Vagina (tissue), 2 donors: Measurements from ENCODE around the gene NLRC4. TPM values are rescaled to one million over a fixed set of nuclear protein-coding genes. Genes with fewer than 3 reads are reported as not detected.

Experiments
- DNase-seq, 2 donors: peaks; one replicate each; pipeline ENCODE4 v3.0.0-alpha.2; 2017; ENCODE audit errors: extremely low spot score in 2 of 2
- H3K27ac ChIP-seq: fragments of 200-600 bp; sonication (generic); one replicate; pipeline ENCODE4 v1.5.1; 2019
- H3K27me3 ChIP-seq: fragments of 200-600 bp; sonication (generic); one replicate; pipeline ENCODE4 v1.5.1; 2019
- H3K36me3 ChIP-seq, 2 donors: fragments of 200-600 bp; sonication (generic); one replicate each; pipeline ENCODE4 v1.5.1; 2017 to 2019
- H3K4me1 ChIP-seq: fragments of 200-600 bp; sonication (generic); one replicate; pipeline ENCODE4 v1.5.1; 2019
- H3K4me3 ChIP-seq, 2 donors: fragments of 200-600 bp; sonication (generic); 1 replicate in 1 of 2; 2 replicates in 1 of 2; pipeline ENCODE4 v1.5.1; 2016 to 2019
- H3K9me3 ChIP-seq: fragments of 200-600 bp; sonication (generic); one replicate; pipeline ENCODE4 v1.5.1; 2019
- POLR2A ChIP-seq, 2 donors: fragments of 450-650 bp; IDR thresholded peaks; one replicate each; pipeline ENCODE4 v1.6.1; 2017; ENCODE audit warnings: antibody characterized with exemption in 2 of 2, mild to moderate bottlenecking in 2 of 2, moderate library complexity in 2 of 2
- POLR2AphosphoS5 ChIP-seq, 2 donors: sonication (generic); formaldehyde crosslinking; IDR thresholded peaks; one replicate each; pipeline ENCODE4 v1.9.0; 2017; ENCODE audit warnings: antibody characterized with exemption in 2 of 2, mild to moderate bottlenecking in 2 of 2, low read depth in 1 of 2; ENCODE audit not compliant: insufficient read depth in 1 of 2
- intact Hi-C: fragments of 100-400 bp; cut with DNase I; formaldehyde crosslinking; loops from one replicate; pipeline ENCODE4 v1.15.1; 2023
- total RNA-seq: library from RNA; depleted of rRNA; stranded (reverse); fragments of >200 nt; gene quantifications from one replicate; pipeline ENCODE4 v1.2.3, GENCODE V29; 2016
- TF ChIP-seq, protein P1 (sequence below), 3 experiments: fragments of 450-650 bp in 2 of 3; fragments of 200-600 bp in 1 of 3; sonication (generic) in 1 of 3; IDR thresholded peaks; one replicate each; pipeline ENCODE4 v1.5.1; 2017 to 2019; ENCODE audit warnings: antibody characterized with exemption in 3 of 3, mild to moderate bottlenecking in 2 of 3, moderate library complexity in 2 of 3

Gene NLRC4
- total RNA-seq, 1 donor from 2014 or later = 0.74 TPM

GRCh38 chr2:32229635-32230034, 35.1 kb downstream of the NLRC4 start:
- Histone ChIP-seq H3K9me3 (no peaks in the 10 kb centered on the region), H3K36me3 (peaks cover 0 to 5% of the 10 kb centered on the region in 2 donors), H3K27ac (no peak overlapping the region), H3K4me1 (no peaks in the 10 kb centered on the region), H3K27me3 (no peaks in the 10 kb centered on the region), H3K4me3 (no peak overlapping the region)
- intact Hi-C loops = loop anchor here (10.0 kb wide), 1 partner anchor 465 kb away; no protein-coding TSS in a partner anchor
- TF ChIP-seq POLR2A (IDR thresholded peaks at IDR 0.05) = no peak
- TF ChIP-seq, protein P1, sequence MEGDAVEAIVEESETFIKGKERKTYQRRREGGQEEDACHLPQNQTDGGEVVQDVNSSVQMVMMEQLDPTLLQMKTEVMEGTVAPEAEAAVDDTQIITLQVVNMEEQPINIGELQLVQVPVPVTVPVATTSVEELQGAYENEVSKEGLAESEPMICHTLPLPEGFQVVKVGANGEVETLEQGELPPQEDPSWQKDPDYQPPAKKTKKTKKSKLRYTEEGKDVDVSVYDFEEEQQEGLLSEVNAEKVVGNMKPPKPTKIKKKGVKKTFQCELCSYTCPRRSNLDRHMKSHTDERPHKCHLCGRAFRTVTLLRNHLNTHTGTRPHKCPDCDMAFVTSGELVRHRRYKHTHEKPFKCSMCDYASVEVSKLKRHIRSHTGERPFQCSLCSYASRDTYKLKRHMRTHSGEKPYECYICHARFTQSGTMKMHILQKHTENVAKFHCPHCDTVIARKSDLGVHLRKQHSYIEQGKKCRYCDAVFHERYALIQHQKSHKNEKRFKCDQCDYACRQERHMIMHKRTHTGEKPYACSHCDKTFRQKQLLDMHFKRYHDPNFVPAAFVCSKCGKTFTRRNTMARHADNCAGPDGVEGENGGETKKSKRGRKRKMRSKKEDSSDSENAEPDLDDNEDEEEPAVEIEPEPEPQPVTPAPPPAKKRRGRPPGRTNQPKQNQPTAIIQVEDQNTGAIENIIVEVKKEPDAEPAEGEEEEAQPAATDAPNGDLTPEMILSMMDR (IDR thresholded peaks at IDR 0.05) = no peak
- TF ChIP-seq POLR2AphosphoS5 (IDR thresholded peaks at IDR 0.05; ENCODE audit: insufficient read depth in 1 of 2, low read depth in 1 of 2) = no peak
- DNase-seq = no peak

DNA sequence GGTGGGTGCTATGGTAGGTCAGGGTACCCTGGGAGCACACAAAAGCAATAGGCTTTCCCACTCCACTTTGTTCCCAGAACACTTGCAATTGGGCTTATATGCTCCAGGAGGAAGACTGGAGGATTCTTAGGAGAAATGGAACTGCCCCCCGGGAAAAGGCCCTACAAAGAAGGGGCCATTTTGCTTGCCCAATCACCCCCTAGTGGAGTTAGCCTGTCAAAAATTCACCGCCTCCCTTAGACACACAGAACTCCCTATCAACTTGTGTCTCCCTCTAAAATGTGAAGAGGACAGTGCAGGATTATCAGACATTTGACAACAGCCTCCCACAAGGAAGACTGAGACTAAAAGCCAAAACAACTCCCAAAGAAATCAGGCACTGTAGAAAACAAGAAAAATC, 36.5 kb downstream of the NLRC4 start:
- DNase-seq = no peak
- intact Hi-C loops = no loop called here
- H3K36me3 ChIP-seq = peaks cover 0 to 13% of the 10 kb centered on the region in 2 donors
- TF ChIP-seq POLR2A (IDR thresholded peaks at IDR 0.05) = no peak
- TF ChIP-seq, protein P1 (IDR thresholded peaks at IDR 0.05) = no peak
- TF ChIP-seq POLR2AphosphoS5 (IDR thresholded peaks at IDR 0.05; ENCODE audit: insufficient read depth in 1 of 2, low read depth in 1 of 2) = no peak
- no peaks in the 10 kb centered on the region for H3K4me1 ChIP-seq
- no peak overlapping the region for H3K27ac ChIP-seq
- H3K4me3 ChIP-seq = no peak overlapping the region
- no peaks in the 10 kb centered on the region for H3K27me3 ChIP-seq
- H3K9me3 ChIP-seq = no peaks in the 10 kb centered on the region

DNA sequence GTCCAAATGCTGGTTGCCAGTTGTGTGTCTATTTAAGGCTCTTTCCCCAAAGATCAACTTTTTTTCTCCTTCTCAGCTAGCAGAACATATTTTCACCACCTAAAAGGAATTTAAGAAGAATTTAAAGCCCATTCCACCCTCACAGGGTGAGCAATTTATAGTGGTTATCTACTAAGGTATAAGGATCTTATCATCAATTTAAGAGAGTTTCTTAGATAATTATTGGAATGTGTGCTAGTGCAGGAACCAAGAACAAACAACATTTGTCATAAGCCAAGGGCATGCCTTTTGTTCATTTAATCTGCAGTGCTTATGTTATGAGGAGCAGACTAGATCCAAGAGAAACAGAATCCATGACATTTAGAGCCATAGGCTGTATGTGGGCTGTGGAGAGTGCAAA, 37.2 kb downstream of the NLRC4 start:
- intact Hi-C loops = no loop called here
- Histone ChIP-seq H3K27me3 (no peaks in the 10 kb centered on the region), H3K36me3 (peaks cover 0 to 20% of the 10 kb centered on the region in 2 donors), H3K4me1 (no peaks in the 10 kb centered on the region), H3K9me3 (no peaks in the 10 kb centered on the region), H3K4me3 (no peak overlapping the region), H3K27ac (no peak overlapping the region)
- TF ChIP-seq POLR2AphosphoS5 (IDR thresholded peaks at IDR 0.05; ENCODE audit: insufficient read depth in 1 of 2, low read depth in 1 of 2) (no peak), POLR2A (IDR thresholded peaks at IDR 0.05) (no peak)
- TF ChIP-seq, protein P1 (IDR thresholded peaks at IDR 0.05) = no peak
- no peak for DNase-seq

- DNase-seq = no peak
- H3K27me3 ChIP-seq = no peaks in the 10 kb centered on the region
- H3K9me3 ChIP-seq = no peaks in the 10 kb centered on the region
- intact Hi-C loops = no loop called here
- H3K27ac ChIP-seq = no peak overlapping the region
- TF ChIP-seq POLR2A (IDR thresholded peaks at IDR 0.05) = no peak
- no peak for TF ChIP-seq POLR2AphosphoS5 (IDR thresholded peaks at IDR 0.05; ENCODE audit: insufficient read depth in 1 of 2, low read depth in 1 of 2)
- TF ChIP-seq, protein P1 (IDR thresholded peaks at IDR 0.05) = no peak
- H3K36me3 ChIP-seq = peaks cover 0 to 39% of the 10 kb centered on the region in 2 donors
- H3K4me1 ChIP-seq = no peaks in the 10 kb centered on the region
- H3K4me3 ChIP-seq = no peak overlapping the region
Measured at GRCh38 chr2:32222966-32223365, 41.7 kb downstream of the NLRC4 start.

DNA sequence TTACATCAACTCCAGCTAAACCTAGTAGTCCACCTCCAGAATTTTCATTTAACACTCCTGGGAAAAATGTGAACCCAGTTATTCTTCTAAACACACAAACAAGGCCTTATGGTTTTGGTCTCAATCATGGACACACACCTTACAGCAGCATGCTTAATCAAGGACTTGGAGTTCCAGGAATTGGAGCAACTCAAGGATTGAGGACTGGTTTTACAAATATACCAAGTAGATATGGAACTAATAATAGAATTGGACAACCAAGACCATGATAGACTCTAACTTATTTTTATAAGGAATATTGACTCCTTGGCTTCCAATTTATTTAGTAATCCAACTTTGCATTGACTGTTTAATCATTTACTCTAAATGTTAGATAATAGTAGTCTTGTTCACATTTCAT, 44.2 kb downstream of the NLRC4 start:
- intact Hi-C loops = no loop called here
- no peaks in the 10 kb centered on the region for H3K9me3 ChIP-seq
- H3K4me3 ChIP-seq = no peak overlapping the region
- H3K27ac ChIP-seq = no peak overlapping the region
- DNase-seq = no peak
- H3K36me3 ChIP-seq = peaks cover 0 to 33% of the 10 kb centered on the region in 2 donors
- TF ChIP-seq POLR2AphosphoS5 (IDR thresholded peaks at IDR 0.05; ENCODE audit: insufficient read depth in 1 of 2, low read depth in 1 of 2) = no peak
- TF ChIP-seq, protein P1 (IDR thresholded peaks at IDR 0.05) = no peak
- TF ChIP-seq POLR2A (IDR thresholded peaks at IDR 0.05) = no peak
- H3K27me3 ChIP-seq = no peaks in the 10 kb centered on the region
- no peaks in the 10 kb centered on the region for H3K4me1 ChIP-seq
